Measurements from ENCODE around the gene LGALS12. TPM values are rescaled to one million over a fixed set of nuclear protein-coding genes. Genes with fewer than 3 reads are reported as not detected.

Gene LGALS12
- total RNA-seq, 3 donors from 2014 or later = not detected

- no peaks in the 10 kb centered on the region for H3K36me3 Mint-ChIP-seq (ENCODE audit: insufficient read depth)
- DNase-seq (no peak), ATAC-seq (no peak)
- H3K9me3 Mint-ChIP-seq = no peaks in the 10 kb centered on the region
- no peak overlapping the region for H3K4me3 Mint-ChIP-seq
- H3K27me3 Mint-ChIP-seq (ENCODE audit: low read depth) = peaks cover 15% of the 10 kb centered on the region
- H3K4me1 Mint-ChIP-seq (ENCODE audit: low read depth) = peaks cover 8% of the 10 kb centered on the region
Measured at GRCh38 chr11:63492441-63492840, 13.4 kb upstream of the LGALS12 start.

- ATAC-seq (no peak), DNase-seq (no peak)
- H3K36me3 Mint-ChIP-seq (ENCODE audit: insufficient read depth) = no peaks in the 10 kb centered on the region
- peaks cover 8% of the 10 kb centered on the region for H3K4me1 Mint-ChIP-seq (ENCODE audit: low read depth)
- no peak overlapping the region for H3K4me3 Mint-ChIP-seq
- peaks cover 15% of the 10 kb centered on the region for H3K27me3 Mint-ChIP-seq (ENCODE audit: low read depth)
- no peaks in the 10 kb centered on the region for H3K9me3 Mint-ChIP-seq
Measured at GRCh38 chr11:63493127-63493526, 12.8 kb upstream of the LGALS12 start.

- H3K36me3 Mint-ChIP-seq (ENCODE audit: insufficient read depth) = no peaks in the 10 kb centered on the region
- peaks cover 8% of the 10 kb centered on the region for H3K9me3 Mint-ChIP-seq
- no peak for DNase-seq
- H3K4me1 Mint-ChIP-seq (ENCODE audit: low read depth) = peaks cover 8% of the 10 kb centered on the region
- H3K27me3 Mint-ChIP-seq (ENCODE audit: low read depth) = peaks cover 15% of the 10 kb centered on the region
- no peak for ATAC-seq
- H3K4me3 Mint-ChIP-seq = no peak overlapping the region
Measured at GRCh38 chr11:63494975-63495374, 10.9 kb upstream of the LGALS12 start.

GRCh38 chr11:63499874-63500273 lies 6.0 kb upstream of the LGALS12 start:
- Mint-ChIP-seq H3K27me3 (ENCODE audit: low read depth) (peaks cover 2% of the 10 kb centered on the region), H3K9me3 (peaks cover 14% of the 10 kb centered on the region), H3K4me3 (no peak overlapping the region), H3K4me1 (ENCODE audit: low read depth) (peaks cover 7% of the 10 kb centered on the region), H3K36me3 (ENCODE audit: insufficient read depth) (no peaks in the 10 kb centered on the region)
- ATAC-seq = no peak
- DNase-seq = no peak

GRCh38 chr11:63501236-63501635 lies 4.6 kb upstream of the LGALS12 start:
- ATAC-seq (no peak), DNase-seq (no peak)
- peaks cover 7% of the 10 kb centered on the region for H3K4me1 Mint-ChIP-seq (ENCODE audit: low read depth)
- H3K36me3 Mint-ChIP-seq (ENCODE audit: insufficient read depth) = no peaks in the 10 kb centered on the region
- H3K27me3 Mint-ChIP-seq (ENCODE audit: low read depth) = peaks cover 2% of the 10 kb centered on the region
- no peak overlapping the region for H3K4me3 Mint-ChIP-seq
- H3K9me3 Mint-ChIP-seq = peaks cover 14% of the 10 kb centered on the region

GRCh38 chr11:63502252-63502820 lies 3.5 kb upstream of the LGALS12 start:
- no peak overlapping the region for H3K4me3 Mint-ChIP-seq

GRCh38 chr11:63503492-63503891 lies 2.4 kb upstream of the LGALS12 start:
- Mint-ChIP-seq H3K36me3 (ENCODE audit: insufficient read depth) (no peaks in the 10 kb centered on the region), H3K27me3 (ENCODE audit: low read depth) (no peaks in the 10 kb centered on the region), H3K4me3 (no peak overlapping the region), H3K9me3 (peaks cover 14% of the 10 kb centered on the region), H3K4me1 (ENCODE audit: low read depth) (peaks cover 7% of the 10 kb centered on the region)
- ATAC-seq (no peak), DNase-seq (no peak)

More at GRCh38 chr11:63502252-63502820, 3.5 kb upstream of the LGALS12 start:
- H3K36me3 Mint-ChIP-seq (ENCODE audit: insufficient read depth) = no peaks in the 10 kb centered on the region
- ATAC-seq (no peak), DNase-seq (no peak)
- H3K4me1 Mint-ChIP-seq (ENCODE audit: low read depth) = peaks cover 7% of the 10 kb centered on the region
- no peaks in the 10 kb centered on the region for H3K27me3 Mint-ChIP-seq (ENCODE audit: low read depth)
- peaks cover 14% of the 10 kb centered on the region for H3K9me3 Mint-ChIP-seq

GRCh38 chr11:63504054-63504453 lies 1.8 kb upstream of the LGALS12 start:
- Mint-ChIP-seq H3K9me3 (peaks cover 14% of the 10 kb centered on the region), H3K4me3 (no peak overlapping the region), H3K4me1 (ENCODE audit: low read depth) (peaks cover 7% of the 10 kb centered on the region), H3K36me3 (ENCODE audit: insufficient read depth) (no peaks in the 10 kb centered on the region), H3K27me3 (ENCODE audit: low read depth) (no peaks in the 10 kb centered on the region)
- ATAC-seq (no peak), DNase-seq (no peak)

- ATAC-seq = no peak
- no peak for DNase-seq
- peaks cover 5% of the 10 kb centered on the region for H3K9me3 Mint-ChIP-seq
- H3K36me3 Mint-ChIP-seq (ENCODE audit: insufficient read depth) = no peaks in the 10 kb centered on the region
- H3K27me3 Mint-ChIP-seq (ENCODE audit: low read depth) = no peaks in the 10 kb centered on the region
- no peak overlapping the region for H3K4me3 Mint-ChIP-seq
- peaks cover 7% of the 10 kb centered on the region for H3K4me1 Mint-ChIP-seq (ENCODE audit: low read depth)
Measured at GRCh38 chr11:63504933-63505586, 824 bp upstream of the LGALS12 start.

- H3K27me3 Mint-ChIP-seq (ENCODE audit: low read depth) = no peaks in the 10 kb centered on the region
- DNase-seq = no peak
- H3K4me3 Mint-ChIP-seq = no peak overlapping the region
- ATAC-seq = no peak
- peaks cover 7% of the 10 kb centered on the region for H3K4me1 Mint-ChIP-seq (ENCODE audit: low read depth)
- H3K9me3 Mint-ChIP-seq = no peaks in the 10 kb centered on the region
- H3K36me3 Mint-ChIP-seq (ENCODE audit: insufficient read depth) = no peaks in the 10 kb centered on the region
Measured at GRCh38 chr11:63506876-63507275, 992 bp downstream of the LGALS12 start.

GRCh38 chr11:63507511-63507910 lies 1.6 kb downstream of the LGALS12 start:
- Mint-ChIP-seq H3K36me3 (ENCODE audit: insufficient read depth) (no peaks in the 10 kb centered on the region), H3K4me3 (no peak overlapping the region), H3K9me3 (no peaks in the 10 kb centered on the region), H3K4me1 (ENCODE audit: low read depth) (peaks cover 2% of the 10 kb centered on the region), H3K27me3 (ENCODE audit: low read depth) (no peaks in the 10 kb centered on the region)
- no peak for DNase-seq
- no peak for ATAC-seq

- DNase-seq (no peak), ATAC-seq (no peak)
- no peaks in the 10 kb centered on the region for H3K9me3 Mint-ChIP-seq
- no peaks in the 10 kb centered on the region for H3K36me3 Mint-ChIP-seq (ENCODE audit: insufficient read depth)
- no peaks in the 10 kb centered on the region for H3K27me3 Mint-ChIP-seq (ENCODE audit: low read depth)
- H3K4me1 Mint-ChIP-seq (ENCODE audit: low read depth) = no peaks in the 10 kb centered on the region
- H3K4me3 Mint-ChIP-seq = no peak overlapping the region
Measured at GRCh38 chr11:63508009-63508408, 2.1 kb downstream of the LGALS12 start.

- Mint-ChIP-seq H3K27me3 (ENCODE audit: low read depth) (no peaks in the 10 kb centered on the region), H3K9me3 (no peaks in the 10 kb centered on the region), H3K4me1 (ENCODE audit: low read depth) (no peaks in the 10 kb centered on the region), H3K36me3 (ENCODE audit: insufficient read depth) (no peaks in the 10 kb centered on the region), H3K4me3 (no peak overlapping the region)
- DNase-seq = no peak
- no peak for ATAC-seq
Measured at GRCh38 chr11:63508745-63509144, 2.9 kb downstream of the LGALS12 start.

- ATAC-seq (no peak), DNase-seq (no peak)
- Mint-ChIP-seq H3K36me3 (ENCODE audit: insufficient read depth) (no peaks in the 10 kb centered on the region), H3K4me1 (ENCODE audit: low read depth) (no peaks in the 10 kb centered on the region), H3K9me3 (no peaks in the 10 kb centered on the region), H3K27me3 (ENCODE audit: low read depth) (no peaks in the 10 kb centered on the region), H3K4me3 (no peak overlapping the region)
Measured at GRCh38 chr11:63510360-63511047, 4.6 kb downstream of the LGALS12 start.

Data from activated T-cell treated with anti-CD3 and anti-CD28 coated beads, Interleukin-2, amount 50 U/mL, for 4 hours (primary cell).